Endothelial cell (in vitro differentiated cells): Measurements from ENCODE around the gene MUC6. TPM values are rescaled to one million over a fixed set of nuclear protein-coding genes. Genes with fewer than 3 reads are reported as not detected.
A peak's percentile ranks its signal among the peaks of the same experiment; 100 is the strongest.

Source experiments
- DNase-seq: peaks from one replicate; pipeline ENCODE4 v3.0.0; 2021; ENCODE audit warnings: low spot score
- H3K27ac Mint-ChIP-seq: one replicate; pipeline ENCODE4 v1.8.0; 2021; ENCODE audit warnings: mixed read lengths, inconsistent platforms; ENCODE audit not compliant: unreplicated experiment
- H3K27me3 Mint-ChIP-seq: one replicate; pipeline ENCODE4 v1.8.0; 2021; ENCODE audit warnings: mild to moderate bottlenecking, moderate library complexity, mixed read lengths, inconsistent platforms; ENCODE audit not compliant: unreplicated experiment
- H3K36me3 Mint-ChIP-seq: one replicate; pipeline ENCODE4 v1.8.0; 2021; ENCODE audit warnings: mild to moderate bottlenecking, low read depth, mixed read lengths, inconsistent platforms; ENCODE audit not compliant: unreplicated experiment
- H3K4me1 Mint-ChIP-seq: one replicate; pipeline ENCODE4 v1.8.0; 2021; ENCODE audit warnings: mild to moderate bottlenecking, mixed read lengths, inconsistent platforms; ENCODE audit not compliant: unreplicated experiment
- H3K4me3 Mint-ChIP-seq: one replicate; pipeline ENCODE4 v1.8.0; 2021; ENCODE audit warnings: mild to moderate bottlenecking, mixed read lengths, inconsistent platforms; ENCODE audit not compliant: unreplicated experiment
- H3K9me3 Mint-ChIP-seq: one replicate; pipeline ENCODE4 v1.8.0; 2021; ENCODE audit warnings: mixed read lengths, inconsistent platforms; ENCODE audit not compliant: unreplicated experiment
- CTCF ChIP-seq: fragments of 200-600 bp; sonication (generic); IDR thresholded peaks from one replicate; pipeline ENCODE4 v1.5.0; 2021; ENCODE audit warnings: antibody characterized with exemption; ENCODE audit not compliant: unreplicated experiment
- total RNA-seq: library from RNA; stranded (reverse); fragmentation: NEBNext Ultra II Directional; extraction: Animal tissue kit (Norgen Biotek cat#: 25700); gene quantifications from one replicate; pipeline ENCODE4 v1.2.1, GENCODE V29; 2021; ENCODE audit not compliant: unreplicated experiment

The MUC6 gene
- total RNA-seq, 1 donor from 2014 or later, result not detected

- Mint-ChIP-seq H3K9me3 (no peaks in the 10 kb centered on the region), H3K36me3 (peaks cover 7% of the 10 kb centered on the region), H3K27ac (no peak overlapping the region), H3K27me3 (peaks cover 31% of the 10 kb centered on the region), H3K4me1 (peaks cover 8% of the 10 kb centered on the region), H3K4me3 (no peak overlapping the region)
- TF ChIP-seq CTCF, result no peak
- DNase-seq, result no peak
Measured at GRCh38 chr11:1034001-1034400, 2.5 kb downstream of the MUC6 start.

DNA sequence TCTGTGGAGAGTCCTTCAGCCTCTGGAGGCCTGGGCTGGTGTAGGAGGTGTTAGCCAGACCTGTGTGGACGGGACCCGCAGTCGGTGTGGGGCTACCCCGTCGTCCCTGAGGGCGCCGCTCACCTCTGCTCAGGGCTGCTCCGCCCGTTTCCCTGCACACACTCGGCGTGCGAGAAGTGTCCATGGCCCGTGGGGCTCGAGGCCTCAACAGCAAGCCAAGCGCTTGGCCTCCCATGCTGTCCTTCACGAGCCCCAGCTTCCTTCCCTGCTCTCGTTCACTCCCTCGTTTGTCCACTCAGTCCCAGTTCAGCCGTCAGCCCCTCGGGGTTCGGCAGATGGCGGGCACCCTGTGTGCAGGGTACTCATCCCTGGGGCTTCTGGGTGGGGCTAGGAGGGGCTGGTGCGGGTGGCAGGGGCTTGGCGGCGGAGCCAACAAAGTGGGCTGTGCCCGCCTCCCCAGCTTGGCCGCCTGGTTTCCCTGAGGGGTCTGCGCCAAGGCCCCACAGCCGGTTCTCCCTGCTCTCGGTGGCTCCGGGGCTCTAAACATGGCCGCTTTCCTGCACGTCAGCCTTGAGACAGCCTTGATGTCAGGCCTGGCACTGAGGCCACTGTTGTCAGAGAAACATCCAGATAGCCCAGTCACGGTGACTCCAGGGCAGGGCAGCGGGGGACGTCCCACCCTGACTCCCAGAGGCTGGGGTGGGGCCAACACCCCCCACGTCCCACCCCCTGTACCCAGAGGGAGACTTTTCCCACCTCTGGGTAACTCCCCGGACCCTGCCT lies 3.3 kb downstream of the MUC6 start:
- no peaks in the 10 kb centered on the region for H3K9me3 Mint-ChIP-seq
- peaks cover 13% of the 10 kb centered on the region for H3K36me3 Mint-ChIP-seq
- TF ChIP-seq CTCF, result no peak
- H3K27ac Mint-ChIP-seq, result no peak overlapping the region
- peaks cover 6% of the 10 kb centered on the region for H3K4me1 Mint-ChIP-seq
- no peak overlapping the region for H3K4me3 Mint-ChIP-seq
- peaks cover 33% of the 10 kb centered on the region for H3K27me3 Mint-ChIP-seq
- DNase-seq, result no peak

- peaks cover 6% of the 10 kb centered on the region for H3K4me1 Mint-ChIP-seq
- no peaks in the 10 kb centered on the region for H3K9me3 Mint-ChIP-seq
- no peak for DNase-seq
- peaks cover 14% of the 10 kb centered on the region for H3K36me3 Mint-ChIP-seq
- H3K27me3 Mint-ChIP-seq, result peaks cover 30% of the 10 kb centered on the region
- peak overlapping the region; percentile 80 for H3K27ac Mint-ChIP-seq
- TF ChIP-seq CTCF, result no peak
- H3K4me3 Mint-ChIP-seq, result peak overlapping the region; percentile 70
Measured at GRCh38 chr11:1032310-1032891, 4.1 kb downstream of the MUC6 start.

- Mint-ChIP-seq H3K36me3 (peaks cover 14% of the 10 kb centered on the region), H3K27ac (peak overlapping the region; percentile 55), H3K4me3 (no peak overlapping the region), H3K9me3 (no peaks in the 10 kb centered on the region), H3K4me1 (peaks cover 6% of the 10 kb centered on the region), H3K27me3 (peaks cover 35% of the 10 kb centered on the region)
- TF ChIP-seq CTCF, result no peak
- no peak for DNase-seq
Measured at GRCh38 chr11:1031121-1031899, 5.2 kb downstream of the MUC6 start.
